C4-2B (cell line): ENCODE measurements around the gene LRCH1.

Experiments used
- CTCF ChIP-seq: fragments of 450-650 bp; conservative IDR thresholded peaks from 2 replicates; pipeline ENCODE4 v1.5.1; 2017; ENCODE audit warnings: mild to moderate bottlenecking
- ZFX ChIP-seq: fragments of 450-650 bp; IDR thresholded peaks from 2 replicates; pipeline ENCODE4 v1.6.1; 2017

GRCh38 chr13:46578590-46578975 is 25.6 kb downstream of the LRCH1 start:
- no peak for TF ChIP-seq CTCF
- TF ChIP-seq ZFX: no peak
